Astrocyte of the cerebellum (primary cell): ENCODE results near the gene CCDC187.

ENCODE experiments used
- DNase-seq: peaks from one replicate; pipeline ENCODE4 v3.0.0-alpha.2; 2011; ENCODE audit warnings: low read depth
- H3K4me3 ChIP-seq: 2 replicates; pipeline ENCODE4 v1.5.1; 2011; ENCODE audit warnings: mild to moderate bottlenecking, low read depth, low read length, moderate library complexity
- in situ Hi-C: cut with HindIII; loops from 2 replicates; pipeline ENCODE4 v1.10.0; 2017; ENCODE audit warnings: low sequenced_read_pairs
- TF ChIP-seq, protein P1 (sequence below): IDR thresholded peaks from 2 replicates; pipeline ENCODE4 v1.5.1; 2012; ENCODE audit warnings: low read length, low read depth, moderate library complexity, mild to moderate bottlenecking; ENCODE audit errors: missing control alignments

CCDC187 gene

DNA sequence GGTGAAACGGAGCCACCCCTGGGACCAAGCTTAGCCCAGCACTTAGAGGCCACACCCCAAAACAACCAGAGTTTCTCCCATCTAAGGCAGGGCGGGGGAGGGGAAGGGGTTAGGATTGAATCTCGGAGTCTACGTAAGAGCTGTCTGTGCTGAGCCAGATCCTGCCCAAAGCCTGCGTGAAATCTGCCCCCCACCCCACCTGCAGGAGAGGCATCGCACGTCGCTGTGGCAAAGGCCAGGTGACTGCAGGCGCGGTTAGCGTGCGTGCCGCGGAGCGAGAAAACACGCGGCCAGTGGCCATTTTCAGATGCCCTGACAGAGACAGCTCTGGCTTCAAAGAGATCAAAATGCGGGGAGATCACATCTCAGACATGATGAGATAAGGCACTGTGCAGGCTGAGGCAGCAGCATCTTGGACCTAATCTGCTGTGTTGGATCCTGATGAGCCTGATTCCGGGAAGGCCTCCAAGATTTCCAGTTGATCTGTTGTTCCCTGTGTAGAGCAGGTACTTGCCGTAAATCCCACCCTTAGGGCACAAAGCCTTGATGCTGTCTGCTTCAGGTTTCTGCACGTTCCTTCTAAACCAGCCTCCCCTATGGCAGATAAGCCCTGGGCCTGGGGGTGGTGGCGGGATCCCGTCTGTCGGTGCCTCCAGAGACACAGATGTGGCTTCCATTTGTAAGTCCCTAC, 55.8 kb downstream of the CCDC187 start:
- DNase-seq = no peak
- H3K4me3 ChIP-seq = no peak overlapping the region
- TF ChIP-seq, protein P1, sequence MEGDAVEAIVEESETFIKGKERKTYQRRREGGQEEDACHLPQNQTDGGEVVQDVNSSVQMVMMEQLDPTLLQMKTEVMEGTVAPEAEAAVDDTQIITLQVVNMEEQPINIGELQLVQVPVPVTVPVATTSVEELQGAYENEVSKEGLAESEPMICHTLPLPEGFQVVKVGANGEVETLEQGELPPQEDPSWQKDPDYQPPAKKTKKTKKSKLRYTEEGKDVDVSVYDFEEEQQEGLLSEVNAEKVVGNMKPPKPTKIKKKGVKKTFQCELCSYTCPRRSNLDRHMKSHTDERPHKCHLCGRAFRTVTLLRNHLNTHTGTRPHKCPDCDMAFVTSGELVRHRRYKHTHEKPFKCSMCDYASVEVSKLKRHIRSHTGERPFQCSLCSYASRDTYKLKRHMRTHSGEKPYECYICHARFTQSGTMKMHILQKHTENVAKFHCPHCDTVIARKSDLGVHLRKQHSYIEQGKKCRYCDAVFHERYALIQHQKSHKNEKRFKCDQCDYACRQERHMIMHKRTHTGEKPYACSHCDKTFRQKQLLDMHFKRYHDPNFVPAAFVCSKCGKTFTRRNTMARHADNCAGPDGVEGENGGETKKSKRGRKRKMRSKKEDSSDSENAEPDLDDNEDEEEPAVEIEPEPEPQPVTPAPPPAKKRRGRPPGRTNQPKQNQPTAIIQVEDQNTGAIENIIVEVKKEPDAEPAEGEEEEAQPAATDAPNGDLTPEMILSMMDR = no peak
- in situ Hi-C loops = no loop called here

DNA sequence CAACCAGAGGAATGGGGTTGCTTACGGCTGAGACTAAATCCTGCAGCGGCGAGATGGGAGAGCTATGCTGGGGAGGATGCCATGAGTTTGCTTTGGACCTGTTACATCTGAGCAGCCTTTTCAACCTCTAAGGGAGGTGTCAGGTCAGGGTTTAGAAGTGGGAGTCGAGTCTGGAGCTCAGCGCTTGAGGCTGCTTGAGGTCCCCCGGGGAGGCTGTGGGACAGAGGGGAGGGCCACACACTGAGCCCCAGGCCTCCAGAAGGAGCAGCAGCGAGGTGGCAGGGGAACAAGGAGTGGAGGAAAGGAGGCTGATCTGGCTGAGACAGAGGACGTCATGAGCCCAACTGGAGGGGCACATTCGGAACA, 56.4 kb downstream of the CCDC187 start:
- no peak overlapping the region for H3K4me3 ChIP-seq
- TF ChIP-seq, protein P1 = no peak
- in situ Hi-C loops = no loop called here
- no peak for DNase-seq

DNA sequence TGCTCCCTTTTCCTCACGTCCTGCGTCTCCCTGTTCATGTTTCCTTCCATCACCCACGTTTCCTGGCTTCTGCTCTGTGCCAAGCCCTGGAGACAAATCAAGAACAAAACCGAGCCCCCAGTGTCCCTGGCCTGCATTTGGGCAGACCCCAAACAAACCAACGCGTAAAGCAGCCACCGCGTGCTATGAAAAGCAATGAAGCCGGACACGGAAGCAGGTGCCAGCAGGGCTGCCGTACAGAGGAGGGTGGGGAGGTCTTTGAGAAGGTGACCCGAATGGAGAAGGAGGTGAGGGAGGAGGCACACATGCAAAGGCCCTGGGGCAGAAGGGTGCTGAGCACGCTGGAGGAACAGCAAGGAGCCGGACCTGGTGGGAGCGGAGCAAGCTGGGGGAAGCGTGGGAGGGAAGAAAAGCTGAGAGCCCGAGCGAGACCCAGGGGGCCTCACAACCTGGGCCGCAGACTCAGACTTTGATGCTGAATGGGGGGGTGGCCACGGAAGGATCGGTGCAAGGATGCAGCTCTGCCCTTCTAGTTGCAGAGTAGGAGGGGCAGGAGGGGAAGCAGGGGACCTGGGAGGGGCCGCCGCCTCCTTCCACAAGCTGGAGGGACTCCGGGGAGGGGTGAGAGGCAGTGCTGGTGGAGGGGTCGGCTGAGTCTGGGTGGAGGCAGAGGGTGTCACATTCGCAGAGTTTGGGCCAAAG, 56.9 kb downstream of the CCDC187 start:
- TF ChIP-seq, protein P1 = no peak
- no peak for DNase-seq
- H3K4me3 ChIP-seq = no peak overlapping the region
- in situ Hi-C loops = no loop called here

DNA sequence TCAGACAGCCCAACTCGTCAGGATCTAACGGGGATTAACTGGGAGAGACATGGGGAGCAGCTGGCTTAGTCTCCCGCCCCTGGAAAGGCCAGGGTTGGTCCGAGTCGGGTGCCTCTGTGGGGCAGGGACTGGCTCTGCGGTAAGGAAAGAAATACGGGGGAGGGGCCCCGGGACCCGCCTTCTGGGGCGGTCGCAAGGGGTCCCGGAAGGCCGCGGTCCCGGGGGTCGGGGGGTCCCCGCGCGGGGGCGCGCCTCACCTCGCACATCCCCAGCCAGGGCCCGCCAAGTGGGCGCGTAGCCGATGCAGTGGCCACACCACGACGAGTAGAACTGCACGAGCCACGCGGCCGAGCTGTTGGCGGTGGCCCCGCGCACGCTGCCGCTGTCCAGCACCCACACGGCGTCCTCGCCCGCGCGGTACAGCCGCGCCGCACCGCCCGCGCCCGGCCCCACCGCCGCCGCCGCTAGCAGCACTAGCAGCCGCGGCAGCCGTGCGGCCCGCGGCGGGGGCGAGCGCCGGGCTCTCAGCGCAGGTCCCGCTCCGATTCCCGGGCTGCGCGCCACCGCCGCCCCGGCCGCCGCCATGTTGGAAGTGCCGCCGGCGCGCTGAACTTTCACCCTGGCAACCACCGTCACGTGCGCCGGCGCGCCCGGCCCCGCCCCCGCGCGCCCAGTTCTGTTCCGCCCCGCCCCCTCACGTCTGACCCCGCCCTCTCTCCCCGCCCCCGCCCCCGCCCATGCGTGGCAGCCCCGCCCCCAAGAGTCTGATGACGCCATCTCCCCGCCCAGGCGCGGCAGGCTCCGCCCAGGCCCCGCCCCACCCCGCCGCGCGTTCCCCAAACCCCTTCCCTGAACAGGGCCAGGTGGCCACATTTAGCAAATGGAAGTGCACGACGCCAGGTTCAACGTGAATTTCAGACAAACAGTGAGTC, 58.4 kb downstream of the CCDC187 start, which contains the start of gene QSOX2:
Gene QSOX2, minus strand, starts transcription at position 594 of the 932 bp plus-strand sequence. Its CDS starts 9 bp downstream, at position 585.
- H3K4me3 ChIP-seq = peak within 1 kb of the TSS; percentile 68
- in situ Hi-C loops = no loop called here
- peak; percentile 37 for DNase-seq
- TF ChIP-seq, protein P1 = no peak

DNA sequence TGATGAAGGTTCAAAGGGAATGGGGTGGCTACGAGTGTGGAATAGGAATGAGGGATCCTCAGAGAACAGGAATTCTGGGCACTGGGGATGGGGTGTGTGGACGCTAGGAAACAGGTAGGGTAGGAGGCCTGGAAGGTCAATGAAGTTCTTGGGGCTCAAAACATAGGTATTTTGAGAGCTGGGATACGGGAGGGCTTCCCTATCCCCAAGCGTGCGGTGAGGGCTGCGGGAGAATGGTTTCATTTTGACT, 59.0 kb downstream of the CCDC187 start:
- in situ Hi-C loops = loop anchor here (5.0 kb wide), 2 partner anchors 53 to 88 kb away; no protein-coding TSS in a partner anchor
- H3K4me3 ChIP-seq = peak overlapping the region; percentile 68
- TF ChIP-seq, protein P1 = no peak
- DNase-seq = no peak
